Activated CD8-positive, alpha-beta memory T cell treated with anti-CD3 and anti-CD28 coated beads, Interleukin-2, amount 50 U/mL, for 4 hours (primary cell): ENCODE results near the gene ESPN.

Source experiments
- DNase-seq: peaks from one replicate; pipeline ENCODE4 v3.0.0-alpha.2; 2020

The ESPN gene

DNA sequence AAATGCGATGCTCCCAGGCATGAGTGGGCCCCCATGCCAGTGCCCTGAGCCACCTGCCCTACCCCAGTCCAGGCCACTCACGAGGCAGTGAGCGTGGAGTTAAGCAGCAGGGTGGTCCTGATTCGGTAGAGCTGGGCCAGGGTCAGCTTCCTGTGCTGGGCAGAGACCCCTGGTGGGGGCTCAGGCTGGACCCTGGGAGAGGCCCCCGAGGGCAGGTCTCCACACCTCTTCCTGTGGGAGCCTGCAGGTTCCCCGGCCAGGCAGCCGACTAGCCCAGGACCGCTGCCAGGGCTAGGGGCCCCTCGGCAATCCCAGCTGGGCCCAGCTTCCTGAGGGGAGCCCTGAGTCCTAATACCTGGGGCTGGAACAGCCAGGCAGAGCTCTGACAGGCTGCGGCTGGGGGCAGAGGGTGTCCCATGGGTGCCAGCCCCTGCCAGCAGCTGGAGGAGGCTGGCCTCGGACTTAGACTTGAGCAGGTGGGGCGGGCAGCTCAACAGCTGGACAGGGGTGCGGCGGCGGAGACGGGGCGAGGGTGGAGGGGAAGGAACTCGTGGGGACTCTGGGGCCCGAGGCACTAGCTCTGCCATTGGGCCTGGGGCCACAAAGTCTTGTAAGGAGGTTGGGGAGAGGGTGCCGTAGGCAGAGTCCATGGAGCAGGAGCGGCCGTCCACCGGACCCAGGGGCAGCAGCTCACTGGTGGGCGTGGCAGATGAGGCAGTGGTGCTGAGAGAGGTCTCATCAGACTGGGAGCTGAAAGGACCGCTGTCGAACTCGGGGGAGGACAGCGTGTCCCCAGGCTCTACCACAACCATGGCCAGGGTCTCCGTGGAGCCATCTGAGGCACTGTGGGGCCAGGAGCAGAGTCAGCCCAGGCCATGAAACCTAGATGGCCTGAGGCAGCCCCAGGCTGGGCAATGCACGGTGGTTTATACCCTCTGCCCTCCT lies 43.4 kb downstream of the ESPN start:
- no peak for DNase-seq

DNA sequence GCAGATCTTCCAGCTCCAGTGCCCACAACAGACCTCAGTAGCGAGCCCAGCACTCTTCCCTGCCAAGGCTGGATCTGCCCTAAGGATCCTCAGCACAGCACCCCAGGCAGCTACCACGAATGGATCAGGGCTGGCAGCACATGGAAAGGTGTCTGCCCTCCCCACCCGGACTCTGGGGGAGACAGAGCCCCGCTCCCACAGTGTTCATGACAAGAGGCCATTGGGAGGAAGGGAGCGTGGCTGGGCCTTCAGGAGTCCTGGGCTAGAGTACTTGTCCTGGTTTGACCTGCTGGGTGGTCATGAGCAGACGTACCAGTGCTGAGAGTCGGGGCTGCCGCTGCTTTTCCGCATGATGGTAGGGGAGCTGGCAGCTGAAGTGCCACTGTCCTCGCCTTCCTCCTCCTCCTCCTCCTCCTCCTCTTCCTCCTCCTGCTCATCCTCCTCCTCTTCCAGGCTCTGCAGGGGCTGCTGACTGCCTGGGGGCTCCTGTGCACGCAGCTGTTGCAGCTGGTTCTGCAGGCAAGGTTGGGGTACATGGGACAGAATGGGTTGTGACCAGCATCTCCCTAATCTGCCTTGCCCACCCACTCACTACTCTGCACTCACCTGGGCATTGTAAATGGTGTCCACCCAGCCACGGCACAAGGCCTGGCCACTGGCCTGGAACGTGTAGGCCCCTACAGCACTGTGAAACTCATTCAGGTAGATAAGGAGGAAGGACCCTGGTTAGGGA lies 44.3 kb downstream of the ESPN start:
- DNase-seq: no peak

DNA sequence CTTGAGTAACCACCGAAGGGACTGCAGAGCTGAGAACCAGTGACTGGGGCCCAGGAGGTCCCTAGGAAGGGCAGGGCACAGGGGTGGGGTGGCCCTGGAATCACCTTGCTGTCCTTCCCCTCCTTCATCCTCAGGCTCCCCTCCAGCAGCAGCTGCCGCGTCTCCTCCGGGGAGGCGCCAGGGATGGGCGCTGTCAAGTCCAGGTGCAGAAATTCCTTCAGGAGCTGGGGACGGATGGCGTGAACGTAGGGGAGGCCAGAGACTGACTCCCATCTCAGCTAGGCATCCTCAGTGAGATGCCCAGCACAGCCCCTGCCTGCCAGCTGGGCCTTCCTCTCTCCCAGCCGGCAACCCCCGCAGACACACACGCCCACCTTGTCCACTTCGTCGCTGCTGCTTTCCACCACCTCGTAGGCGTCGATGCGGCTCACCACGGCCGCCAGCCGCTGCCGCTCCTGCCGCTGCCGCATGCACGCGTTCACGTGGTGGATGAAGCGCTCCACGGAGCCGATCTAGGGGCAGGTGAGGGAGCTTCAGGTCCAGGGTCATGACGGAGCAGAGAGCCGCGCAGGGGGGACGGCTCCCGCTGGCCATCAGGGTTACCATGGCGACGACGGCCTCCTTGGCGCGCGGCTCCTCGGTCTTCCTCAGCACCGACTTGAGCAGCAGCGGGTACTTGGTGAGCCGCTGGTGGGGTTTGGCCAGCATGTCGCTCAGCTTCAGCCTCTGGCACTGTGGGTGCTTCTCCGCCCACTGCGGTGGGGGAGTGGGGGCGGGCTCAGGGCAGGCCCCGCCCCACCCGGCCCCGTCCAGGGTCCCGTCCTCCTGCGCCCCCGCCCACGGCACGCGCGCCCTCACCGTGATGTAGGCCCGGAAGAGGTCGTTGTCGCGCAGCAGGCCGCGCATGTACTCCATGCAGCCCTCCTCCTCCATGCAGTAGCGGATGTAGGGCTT lies 45.8 kb downstream of the ESPN start:
- DNase-seq: no peak

DNA sequence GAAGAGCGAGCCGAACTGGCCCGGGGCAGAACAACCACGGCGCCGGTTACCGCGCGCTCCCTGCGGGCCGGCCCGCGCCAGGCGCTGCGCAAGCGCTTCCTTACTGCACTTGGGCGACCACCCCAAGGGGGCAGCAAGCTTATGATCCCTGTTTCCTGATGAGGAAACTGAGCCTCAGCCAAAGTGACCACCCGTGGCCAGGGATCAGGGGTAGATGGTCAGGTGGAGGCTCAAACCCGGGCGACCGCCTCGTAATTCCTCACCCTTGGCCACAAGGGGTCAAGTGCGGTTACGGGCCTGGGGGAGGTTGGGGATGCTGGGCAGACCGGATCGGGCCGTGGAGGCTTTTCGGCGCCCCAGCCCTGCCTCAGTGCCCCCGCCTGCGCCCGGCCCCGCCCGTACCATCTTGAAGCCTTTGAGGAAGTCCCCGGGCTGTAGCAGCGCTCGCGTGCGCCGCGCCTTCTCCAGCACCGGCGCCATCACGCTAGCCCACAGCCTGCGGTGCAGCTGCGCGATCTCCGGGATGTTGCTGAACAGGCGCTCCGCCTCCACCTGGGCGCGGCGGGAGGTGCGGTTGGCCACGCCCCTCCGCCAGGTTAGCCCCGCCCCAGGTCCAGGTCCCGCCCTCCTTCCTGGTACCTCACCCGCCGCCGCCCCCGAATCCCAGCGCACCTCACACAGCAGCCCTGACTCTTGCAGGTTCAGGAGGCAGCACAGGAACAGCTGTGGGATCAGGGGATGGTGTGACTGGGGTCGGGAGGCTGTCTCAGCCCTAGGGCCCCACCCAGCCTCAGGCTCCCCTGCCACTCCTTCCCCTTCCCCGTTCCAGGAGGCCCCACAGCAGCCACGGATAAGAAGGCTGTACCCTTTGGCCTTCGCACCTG lies 46.8 kb downstream of the ESPN start:
- DNase-seq: no peak

DNA sequence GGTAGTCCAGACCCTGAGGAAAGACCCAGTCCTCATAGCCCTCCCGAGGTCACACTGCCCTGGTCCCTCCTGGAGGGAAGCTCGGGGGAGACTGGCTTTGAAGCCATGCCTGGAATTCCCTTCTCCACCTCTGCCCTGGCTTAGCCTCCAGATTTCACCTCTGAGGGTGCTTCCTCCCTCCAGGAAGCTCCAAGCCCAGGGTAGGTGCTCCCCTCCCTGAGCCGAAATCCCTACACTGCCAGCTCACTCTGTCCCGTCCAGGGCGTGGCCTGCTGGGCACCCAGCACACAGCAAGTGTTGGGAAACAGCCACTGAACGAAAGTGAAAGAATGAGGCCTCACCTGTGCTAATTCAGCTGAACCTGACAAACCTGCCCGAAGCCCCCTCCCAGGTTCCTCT lies 47.4 kb downstream of the ESPN start:
- DNase-seq: no peak

DNA sequence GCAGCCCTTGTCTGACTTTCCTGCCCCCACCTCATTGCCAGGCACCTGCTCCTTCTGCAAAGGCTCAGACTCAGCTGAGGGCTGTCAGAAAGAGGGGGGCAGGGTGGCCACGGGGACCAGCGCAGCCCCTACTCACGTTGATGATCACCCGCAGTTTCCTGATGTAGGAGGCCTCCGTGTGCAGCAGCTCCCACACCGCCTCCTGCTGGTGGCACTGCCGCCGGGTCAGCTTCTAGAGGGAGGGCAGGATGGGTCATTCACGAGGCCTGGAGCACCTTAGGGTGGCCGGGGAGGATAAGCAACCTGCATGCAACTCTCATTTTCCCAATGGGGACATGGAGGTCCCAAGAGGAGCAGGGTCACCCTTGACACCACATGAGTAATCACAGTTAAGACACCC lies 47.8 kb downstream of the ESPN start:
- DNase-seq: no peak

DNA sequence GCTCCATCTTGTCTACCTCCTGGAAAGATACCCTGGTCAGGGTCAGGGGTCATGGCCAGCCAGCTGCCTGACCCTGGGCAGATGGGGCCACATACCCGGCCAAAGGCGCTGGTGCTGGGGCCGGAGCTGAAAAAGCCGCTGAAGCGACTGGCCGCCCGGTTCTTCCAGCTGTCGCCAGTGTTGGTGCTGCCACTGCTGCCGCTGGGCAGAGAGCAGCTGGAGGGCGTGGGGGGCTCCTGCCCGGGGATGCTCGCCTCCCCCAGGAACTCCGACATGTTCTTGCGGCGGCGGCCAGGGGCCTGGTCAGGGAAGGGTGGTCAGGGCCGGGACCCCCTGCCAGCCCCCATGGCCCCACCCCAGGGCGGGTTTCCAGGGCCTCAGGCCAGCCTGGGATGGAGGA lies 48.6 kb downstream of the ESPN start:
- no peak for DNase-seq

DNA sequence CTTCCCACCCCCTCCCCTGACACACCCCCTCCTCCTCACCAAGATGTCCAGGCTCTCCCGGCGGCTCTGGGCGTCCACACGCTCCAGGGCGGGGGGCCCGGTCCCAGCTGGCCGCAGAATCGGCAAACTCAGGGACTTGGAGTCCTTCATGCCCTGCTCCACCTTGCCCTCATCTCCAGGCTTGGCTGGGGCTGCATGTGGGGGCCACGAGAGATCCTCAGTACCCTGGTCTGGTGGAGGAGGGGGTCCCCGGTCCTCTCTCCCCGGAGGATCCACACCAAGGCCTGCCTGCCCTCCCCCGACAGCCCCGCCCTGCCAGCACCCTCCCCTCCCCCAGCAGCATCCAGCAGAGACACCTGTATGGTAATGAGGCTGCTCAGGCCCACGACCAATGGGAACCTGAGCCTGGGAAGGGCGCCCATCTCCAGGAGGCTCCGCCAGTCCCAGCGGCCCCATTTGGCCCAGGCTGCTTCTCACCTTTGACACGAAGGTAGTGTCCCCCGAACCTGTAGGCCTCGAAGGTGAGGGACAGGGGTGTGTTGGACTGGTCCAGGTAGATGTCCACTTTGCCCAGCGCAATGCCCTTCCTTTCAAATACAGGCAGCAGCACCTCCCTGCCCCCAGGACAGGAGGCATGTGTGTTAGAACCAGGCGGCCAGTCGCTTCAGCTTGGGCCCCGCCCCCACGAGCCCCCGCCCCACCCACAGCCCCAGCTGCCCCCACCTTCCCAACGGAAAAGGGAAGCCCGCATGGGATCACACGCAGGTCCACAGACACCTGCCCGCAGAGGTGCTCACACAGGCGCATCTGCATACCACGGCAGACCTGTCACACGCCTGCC lies 49.6 kb downstream of the ESPN start:
- no peak for DNase-seq

DNA sequence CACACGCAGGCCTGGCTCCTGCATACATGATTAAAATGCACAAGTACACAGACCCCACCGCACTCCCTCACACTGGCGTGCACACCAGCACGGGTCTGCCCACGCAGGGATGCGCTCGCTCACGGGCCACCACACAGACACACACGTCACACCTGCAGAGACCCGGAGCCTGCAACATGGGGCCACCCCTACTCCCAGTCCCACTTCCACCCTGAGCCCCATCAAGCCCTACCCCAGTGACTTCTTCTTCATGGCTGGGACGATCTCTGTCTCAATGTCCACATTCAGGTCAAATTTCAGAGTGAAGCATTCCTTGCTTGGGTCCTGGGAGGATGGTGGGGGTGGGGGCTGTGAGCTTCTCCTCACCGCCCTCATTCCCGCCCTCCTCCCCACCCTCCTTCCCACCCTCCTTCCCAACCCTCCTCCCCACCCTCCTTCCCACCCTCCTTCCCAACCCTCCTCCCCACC lies 50.3 kb downstream of the ESPN start:
- DNase-seq: no peak

DNA sequence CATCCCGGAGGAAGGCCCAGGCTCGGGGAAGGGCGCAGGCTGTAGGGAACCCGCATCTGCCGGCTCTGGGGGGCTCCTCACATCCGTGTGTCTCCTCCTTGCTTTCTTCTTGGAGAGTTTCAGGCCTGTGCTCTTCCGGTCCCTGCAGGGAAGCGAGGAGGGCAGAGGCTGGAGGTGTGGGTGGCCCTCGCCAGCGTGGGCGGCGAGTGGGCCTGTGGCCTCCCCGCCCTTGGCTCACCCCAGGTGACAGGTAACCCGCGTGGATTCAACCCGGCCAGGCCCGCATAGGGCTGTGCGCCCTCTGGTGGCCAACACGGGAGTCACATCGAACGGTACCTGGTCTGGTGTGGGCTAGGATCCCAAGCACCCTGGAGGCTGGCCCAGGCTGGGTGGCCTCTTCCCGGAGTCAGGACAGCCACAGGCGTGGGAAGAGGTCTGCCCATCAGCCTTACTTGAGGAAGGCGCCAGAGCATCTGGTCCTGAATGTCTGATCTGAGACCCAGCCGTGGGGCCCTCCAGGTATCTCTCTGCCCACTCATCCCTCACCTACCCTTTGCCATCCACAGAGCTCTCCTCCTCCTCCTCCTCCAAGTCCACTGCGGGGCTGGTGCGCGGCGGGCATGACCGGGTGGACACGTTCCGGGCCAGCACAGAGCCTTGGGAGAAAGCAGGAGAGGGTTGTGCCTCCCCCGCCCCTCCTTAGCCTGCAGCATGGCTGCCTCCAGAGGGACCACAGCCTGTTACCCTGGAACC lies 51.0 kb downstream of the ESPN start:
- DNase-seq: peak; percentile 86

DNA sequence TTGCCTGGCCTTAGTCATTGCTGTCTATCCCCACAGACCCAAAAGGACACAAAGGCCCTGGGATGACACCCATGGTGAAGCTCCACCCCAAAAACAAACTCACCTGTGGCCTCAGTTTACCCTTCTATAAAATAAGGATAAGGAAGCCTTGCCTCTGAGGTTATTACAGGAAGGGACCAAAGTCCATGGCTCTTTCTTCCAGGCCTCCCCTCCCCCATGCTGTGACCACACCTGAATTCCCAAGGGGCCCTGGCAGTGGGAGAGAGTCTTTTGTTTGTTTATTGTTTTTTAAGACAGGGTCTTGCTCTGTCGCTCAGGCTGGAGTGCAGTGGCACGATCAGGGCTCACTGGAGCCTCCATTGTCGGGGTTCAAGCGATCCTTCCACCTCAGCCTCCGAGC lies 51.9 kb downstream of the ESPN start:
- no peak for DNase-seq

DNA sequence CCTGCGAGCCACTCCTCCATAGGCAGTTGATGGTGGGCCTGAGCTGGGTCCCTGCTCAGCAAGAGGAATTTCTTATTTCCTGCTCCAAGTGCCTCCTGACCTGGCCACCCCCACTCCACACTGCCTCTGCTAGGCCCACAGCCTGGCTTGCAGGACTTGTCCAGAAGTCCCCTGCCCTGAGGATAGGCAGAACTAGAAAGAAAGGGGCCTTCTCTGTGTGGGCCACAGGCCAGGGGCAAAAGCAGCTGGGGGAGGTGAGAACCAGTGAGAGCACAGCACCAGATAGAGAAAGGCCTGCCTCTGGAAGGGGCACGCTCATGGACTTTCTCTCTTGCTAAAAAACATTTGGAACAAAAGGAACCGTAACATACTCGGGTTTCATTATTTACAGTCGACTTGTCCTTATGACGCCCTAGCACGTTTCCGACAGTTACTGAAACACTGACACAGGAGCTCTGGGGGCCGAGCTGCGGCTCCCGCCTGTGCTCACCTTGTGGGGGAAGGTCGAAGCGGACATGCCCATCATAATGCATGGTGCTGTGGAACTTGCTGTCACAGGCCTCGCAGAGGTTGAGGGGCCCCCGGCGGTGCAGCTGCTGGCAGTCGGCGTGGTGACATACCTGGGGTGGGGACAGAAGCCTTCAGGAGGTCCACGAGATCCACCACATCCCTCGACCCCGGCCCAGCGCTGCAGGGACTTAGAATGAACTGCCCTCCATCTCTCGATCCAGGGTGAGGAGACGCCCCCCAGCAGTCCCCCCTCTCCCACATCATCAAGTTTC lies 52.7 kb downstream of the ESPN start:
- DNase-seq: no peak

DNA sequence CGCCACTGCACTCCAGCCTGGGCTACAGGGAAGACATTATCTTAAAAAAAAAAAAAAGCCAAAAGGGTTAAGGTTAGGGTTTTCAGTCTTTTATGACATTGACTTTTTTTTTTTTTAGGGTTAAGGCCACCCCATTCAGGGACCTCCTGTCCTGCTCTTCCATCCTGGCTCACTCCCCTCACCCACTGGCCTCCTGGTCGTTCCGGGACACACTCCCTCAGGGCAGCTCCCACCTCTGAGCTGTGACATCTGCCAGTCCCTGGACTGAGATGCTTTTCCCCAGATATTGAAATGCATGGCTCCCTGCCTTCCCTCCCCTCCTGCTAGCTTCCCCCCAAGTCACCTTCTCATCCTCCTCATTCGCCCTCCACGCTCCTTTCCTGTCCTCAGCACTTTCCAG lies 57.2 kb downstream of the ESPN start:
- DNase-seq: no peak

DNA sequence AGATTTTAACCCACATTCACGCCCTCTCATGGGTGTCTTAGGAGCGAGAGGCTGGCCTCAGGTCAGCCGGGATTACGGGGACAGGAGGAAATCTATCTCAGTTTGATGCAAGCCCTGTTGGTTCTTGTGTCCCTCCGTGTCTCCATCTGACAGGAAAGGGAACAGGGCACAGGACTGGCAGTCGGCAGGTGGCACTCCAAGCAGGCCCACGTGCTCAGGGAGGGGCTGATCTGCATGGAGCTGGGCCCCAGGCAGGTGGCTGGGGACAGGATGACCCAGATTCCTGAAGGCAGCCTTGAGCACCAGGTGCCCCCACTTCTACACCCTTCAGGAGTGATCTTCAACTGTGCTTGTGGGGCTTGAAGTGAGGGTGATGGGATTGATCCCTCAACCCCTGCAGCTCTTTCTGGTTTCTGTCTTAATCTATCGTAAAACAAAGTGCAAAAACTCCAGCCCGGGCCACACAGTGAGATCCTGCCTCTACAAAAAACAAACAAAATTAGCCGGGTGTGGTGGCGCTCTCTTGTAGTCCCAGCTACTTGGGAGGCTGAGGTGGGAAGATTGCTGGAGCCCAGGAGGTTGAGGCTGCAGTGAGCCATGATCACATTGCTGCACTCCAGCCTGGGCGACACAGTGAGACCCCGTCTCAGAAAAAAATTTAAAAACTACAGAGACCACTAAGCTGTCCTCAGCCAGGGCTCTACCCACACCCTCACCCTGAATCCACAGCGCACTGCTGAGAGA lies 58.6 kb downstream of the ESPN start:
- no peak for DNase-seq

DNA sequence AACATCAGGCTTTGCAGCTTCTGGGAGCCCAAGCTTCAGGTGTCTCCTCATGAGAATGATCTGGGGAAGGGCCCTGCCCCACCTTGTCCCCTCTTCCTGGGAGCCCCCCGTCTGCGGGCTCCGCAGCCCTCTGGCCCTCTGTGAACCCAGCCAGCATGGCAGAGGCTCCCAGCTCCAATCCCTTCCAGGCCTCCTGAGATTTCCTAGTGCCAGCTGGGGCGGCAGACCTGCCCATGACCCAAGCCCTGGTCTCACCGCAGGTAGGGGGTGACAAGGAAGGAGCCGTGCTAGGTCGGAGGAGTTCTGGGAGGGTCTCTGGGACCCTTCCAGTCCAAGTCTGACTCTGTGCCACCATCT lies 59.2 kb downstream of the ESPN start:
- DNase-seq: no peak

DNA sequence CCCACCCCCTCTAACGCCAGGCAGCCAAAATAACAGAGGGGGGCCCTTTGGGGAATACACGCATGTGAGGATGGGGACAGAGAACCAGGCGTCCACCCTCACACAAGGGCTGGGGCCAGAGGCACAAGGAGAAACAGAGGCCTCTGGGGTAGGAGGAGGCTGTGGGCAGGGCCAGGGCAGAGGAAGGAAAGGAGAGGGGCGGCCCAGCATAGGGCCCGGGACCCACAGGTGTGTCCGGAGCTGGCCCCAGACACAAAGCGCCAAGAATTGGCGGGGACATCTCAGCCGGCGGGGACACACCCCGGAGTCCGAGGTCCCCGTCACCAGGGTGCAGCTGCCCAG lies 60.2 kb downstream of the ESPN start:
- DNase-seq: no peak

DNA sequence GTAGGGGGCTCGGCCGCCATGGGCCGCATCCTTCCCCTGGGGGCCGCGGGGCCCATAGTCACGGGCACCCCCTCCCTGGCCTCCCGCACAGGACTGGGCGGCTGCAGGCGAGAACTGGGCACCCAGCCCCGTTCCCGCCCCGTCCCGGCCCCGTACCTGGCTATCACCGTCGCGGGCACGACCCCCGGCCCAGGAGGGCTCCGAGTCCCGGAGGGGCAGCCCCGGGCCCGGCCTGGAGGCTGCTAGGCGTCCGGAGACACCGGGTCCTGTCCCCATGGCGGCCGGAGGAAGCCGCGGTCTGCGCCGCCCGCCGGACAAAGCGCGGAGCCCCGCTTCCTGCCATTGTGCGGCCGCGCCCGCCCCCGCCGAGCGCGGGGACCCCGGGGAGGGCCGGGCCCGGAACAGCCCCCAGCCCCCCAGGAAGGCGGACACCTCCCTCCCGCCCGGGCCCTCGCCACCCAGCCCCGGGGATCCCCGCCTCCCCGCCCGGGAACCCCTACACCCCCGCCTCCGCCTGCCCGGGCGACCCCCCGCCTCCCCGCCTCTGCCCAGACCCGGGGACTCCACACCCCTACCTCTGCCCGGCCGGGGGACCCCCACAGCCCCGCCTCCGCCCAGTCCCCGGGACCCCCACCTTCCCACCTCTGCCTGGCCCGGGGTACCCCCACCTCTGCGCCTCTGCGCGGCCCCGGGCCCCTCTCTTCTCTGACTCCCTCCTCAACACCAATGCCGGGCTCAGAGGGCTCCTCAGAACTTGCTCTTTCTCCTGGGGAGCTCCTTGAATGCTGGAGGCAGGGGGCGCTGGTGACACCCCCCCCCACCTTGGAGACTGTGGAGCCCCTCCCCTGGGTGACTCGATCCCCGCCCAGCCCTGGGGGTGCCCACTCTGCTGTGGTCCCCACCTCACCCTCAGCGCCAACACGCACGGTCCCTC lies 60.9 kb downstream of the ESPN start:
- DNase-seq: no peak
